Measurements from ENCODE around the gene DOCK4. TPM values are rescaled to one million over a fixed set of nuclear protein-coding genes. Genes with fewer than 3 reads are reported as not detected.

The DOCK4 gene
- total RNA-seq, 1 experiment from 2014 or later: 4.9 TPM

DNA sequence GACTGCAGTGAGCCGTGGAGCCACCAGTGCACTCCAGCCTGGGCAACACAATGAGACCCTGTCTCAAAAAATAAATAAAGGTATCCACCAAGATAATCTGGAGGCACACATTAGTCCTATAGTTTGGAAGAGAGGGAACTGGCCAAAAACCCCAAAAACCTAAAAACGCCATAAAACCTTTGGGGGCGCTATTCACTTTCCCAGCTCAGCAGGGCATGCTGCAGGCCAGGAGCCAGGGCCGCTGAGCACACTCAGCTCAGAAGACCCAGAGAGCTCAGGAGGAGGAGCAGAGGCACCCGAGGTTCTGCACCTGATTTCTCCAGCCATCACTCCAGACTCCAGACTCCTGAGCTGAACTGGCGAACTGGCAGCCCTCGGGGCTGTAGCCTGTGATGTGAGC, 476.7 kb downstream of the DOCK4 start:
- H3K56ac ChIP-seq (ENCODE audit: insufficient read length, low read depth, low read length): no peak overlapping the region
- no peak overlapping the region for H2BK5ac ChIP-seq (ENCODE audit: insufficient read length, low read length)
- no peak overlapping the region for H3K18ac ChIP-seq (ENCODE audit: insufficient read length, low read depth, low read length)
- no peak overlapping the region for H2BK12ac ChIP-seq (ENCODE audit: insufficient read length, low read depth, low read length)
- no peak overlapping the region for H3K9ac ChIP-seq (ENCODE audit: extremely low read depth, insufficient read length, low read length)
- H2AFZ ChIP-seq (ENCODE audit: low read length): no peak overlapping the region
- no peak overlapping the region for H2BK120ac ChIP-seq (ENCODE audit: low read depth, low read length, poor library complexity, severe bottlenecking)
- DNase-seq: peak; percentile 58
- no peak overlapping the region for H3K27ac ChIP-seq (ENCODE audit: insufficient read length, low read depth, low read length)
- no peaks in the 10 kb centered on the region for H3K79me1 ChIP-seq (ENCODE audit: insufficient read depth, low read depth, low read length, poor library complexity, severe bottlenecking)
- no peak overlapping the region for H3K23ac ChIP-seq (ENCODE audit: insufficient read length, low read depth, low read length)
- H2BK15ac ChIP-seq (ENCODE audit: low read depth, low read length): no peak overlapping the region
- no peaks in the 10 kb centered on the region for H3K79me2 ChIP-seq (ENCODE audit: insufficient read depth, low read length)
- H4K91ac ChIP-seq (ENCODE audit: insufficient read length, low read depth, low read length): no peak overlapping the region
- H3K4me3 Mint-ChIP-seq: no peak overlapping the region
- H4K20me1 ChIP-seq (ENCODE audit: control insufficient read depth, insufficient read depth, insufficient read length): no peaks in the 10 kb centered on the region
- H4K8ac ChIP-seq (replicated peaks; ENCODE audit: insufficient read length, low read depth, low read length): no peak overlapping the region
- no peak overlapping the region for H3K4me2 ChIP-seq (ENCODE audit: insufficient read depth, insufficient read length, low read length)
- no peak overlapping the region for H4K5ac ChIP-seq (ENCODE audit: insufficient read length, low read depth, low read length)
- no peaks in the 10 kb centered on the region for H3K4me1 ChIP-seq (ENCODE audit: insufficient read depth, low read length)
- H3K36me3 Mint-ChIP-seq (ENCODE audit: insufficient read depth in 1 of 3, low read depth in 3 of 3): peaks cover 0 to 2% (median 0%) of the 10 kb centered on the region in 3 experiments; a peak in 3 of 7 replicates
- no peaks in the 10 kb centered on the region for H3K9me3 ChIP-seq (ENCODE audit: control insufficient read depth, low read depth, low read length)
- no peaks in the 10 kb centered on the region for H3K27me3 ChIP-seq (ENCODE audit: insufficient read depth, low read length)
- TF ChIP-seq, protein P1, sequence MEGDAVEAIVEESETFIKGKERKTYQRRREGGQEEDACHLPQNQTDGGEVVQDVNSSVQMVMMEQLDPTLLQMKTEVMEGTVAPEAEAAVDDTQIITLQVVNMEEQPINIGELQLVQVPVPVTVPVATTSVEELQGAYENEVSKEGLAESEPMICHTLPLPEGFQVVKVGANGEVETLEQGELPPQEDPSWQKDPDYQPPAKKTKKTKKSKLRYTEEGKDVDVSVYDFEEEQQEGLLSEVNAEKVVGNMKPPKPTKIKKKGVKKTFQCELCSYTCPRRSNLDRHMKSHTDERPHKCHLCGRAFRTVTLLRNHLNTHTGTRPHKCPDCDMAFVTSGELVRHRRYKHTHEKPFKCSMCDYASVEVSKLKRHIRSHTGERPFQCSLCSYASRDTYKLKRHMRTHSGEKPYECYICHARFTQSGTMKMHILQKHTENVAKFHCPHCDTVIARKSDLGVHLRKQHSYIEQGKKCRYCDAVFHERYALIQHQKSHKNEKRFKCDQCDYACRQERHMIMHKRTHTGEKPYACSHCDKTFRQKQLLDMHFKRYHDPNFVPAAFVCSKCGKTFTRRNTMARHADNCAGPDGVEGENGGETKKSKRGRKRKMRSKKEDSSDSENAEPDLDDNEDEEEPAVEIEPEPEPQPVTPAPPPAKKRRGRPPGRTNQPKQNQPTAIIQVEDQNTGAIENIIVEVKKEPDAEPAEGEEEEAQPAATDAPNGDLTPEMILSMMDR (conservative IDR thresholded peaks at IDR 0.05): peak; percentile 54; the same call in 2 of the 3 replicates
- H3K9me3 Mint-ChIP-seq: no peaks in the 10 kb centered on the region
- H3K23me2 ChIP-seq (ENCODE audit: insufficient read length, low read depth, low read length, poor library complexity, severe bottlenecking): no peaks in the 10 kb centered on the region
- no peaks in the 10 kb centered on the region for H3K4me1 Mint-ChIP-seq
- H2AK5ac ChIP-seq (ENCODE audit: insufficient read length, low read length): no peak overlapping the region
- no peak overlapping the region for H3T11ph ChIP-seq (ENCODE audit: low read length)
- H3K14ac ChIP-seq (ENCODE audit: insufficient read depth, low read length): no peak overlapping the region
- WGBS (ENCODE audit: extremely low coverage, insufficient read length, low lambda C conversion rate): no CpG with 5 or more reads among the region's 7 CpGs
- no peak overlapping the region for H3K27ac Mint-ChIP-seq
- no peak overlapping the region for H2BK20ac ChIP-seq (ENCODE audit: low read depth, low read length, poor library complexity, severe bottlenecking)
- H3K4ac ChIP-seq (ENCODE audit: low read depth, low read length): no peak overlapping the region
- no peaks in the 10 kb centered on the region for H3K27me3 Mint-ChIP-seq (ENCODE audit: low read depth)
